WTC11 (cell line): Measurements from ENCODE around the gene SPATA2. TPM values are rescaled to one million over a fixed set of nuclear protein-coding genes. Genes with fewer than 3 reads are reported as not detected.

ENCODE experiments used
- ATAC-seq: fragments of 200-7000 bp; cut with Tn5 transposase; 2 replicates; pipeline ENCODE4 v1.10.0; 2021; ENCODE audit warnings: mild to moderate bottlenecking, moderate library complexity
- CTCF ChIA-PET: fragments of 300-600 bp; sonication (Branson Sonifier 250); formaldehyde crosslinking; loops from one replicate; lab custom pipeline; 2021; ENCODE audit warnings: antibody characterized with exemption; lab: Charles Lee
- POLR2A ChIA-PET: fragments of 350-600 bp; sonication (Branson Sonifier 250); formaldehyde crosslinking; loops from one replicate; lab custom pipeline; 2021; ENCODE audit warnings: antibody characterized with exemption; lab: Charles Lee
- DNase-seq: peaks from one replicate; pipeline ENCODE4 v3.0.0; 2021; ENCODE audit warnings: low spot score
- H3K27ac Mint-ChIP-seq: 2 replicates; pipeline ENCODE4 v1.8.0; 2021; ENCODE audit warnings: mixed read lengths
- H3K27me3 Mint-ChIP-seq: 2 replicates; pipeline ENCODE4 v1.8.0; 2021; ENCODE audit warnings: low read depth, mild to moderate bottlenecking, moderate library complexity, mixed read lengths
- H3K36me3 Mint-ChIP-seq: 2 replicates; pipeline ENCODE4 v1.8.0; 2021; ENCODE audit warnings: mixed read lengths
- H3K4me1 Mint-ChIP-seq: 2 replicates; pipeline ENCODE4 v1.8.0; 2022; ENCODE audit warnings: mixed read lengths
- H3K4me3 Mint-ChIP-seq: 2 replicates; pipeline ENCODE4 v1.8.0; 2021; ENCODE audit warnings: mild to moderate bottlenecking, moderate library complexity, mixed read lengths
- H3K9me3 Mint-ChIP-seq: 2 replicates; pipeline ENCODE4 v1.8.0; 2021; ENCODE audit warnings: mixed read lengths
- CBFB ChIP-seq: sonication (generic); formaldehyde crosslinking; IDR thresholded peaks from 2 replicates; pipeline ENCODE4 v1.8.1; 2022; ENCODE audit warnings: mild to moderate bottlenecking, low read depth, missing genetic modification reagents
- CREB1 ChIP-seq: sonication (generic); formaldehyde crosslinking; IDR thresholded peaks from 2 replicates; pipeline ENCODE4 v1.8.0; 2023; ENCODE audit warnings: mild to moderate bottlenecking, missing genetic modification reagents
- CREM ChIP-seq: sonication (generic); formaldehyde crosslinking; IDR thresholded peaks from 2 replicates; pipeline ENCODE4 v1.8.1; 2022; ENCODE audit warnings: mild to moderate bottlenecking, missing genetic modification reagents, moderate library complexity
- CTCF ChIP-seq: fragments of 200-600 bp; IDR thresholded peaks from 2 replicates; pipeline ENCODE4 v1.8.0; 2022; ENCODE audit warnings: antibody characterized with exemption
- E2F1 ChIP-seq: sonication (generic); formaldehyde crosslinking; IDR thresholded peaks from 2 replicates; pipeline ENCODE4 v1.8.0; 2022; ENCODE audit warnings: mild to moderate bottlenecking, missing genetic modification reagents
- ELF4 ChIP-seq: sonication (generic); formaldehyde crosslinking; IDR thresholded peaks from 2 replicates; pipeline ENCODE4 v1.8.1; 2022; ENCODE audit warnings: low read depth, mild to moderate bottlenecking, moderate library complexity, missing genetic modification reagents
- ESRRA ChIP-seq: sonication (generic); formaldehyde crosslinking; IDR thresholded peaks from 2 replicates; pipeline ENCODE4 v1.8.1; 2022; ENCODE audit warnings: mild to moderate bottlenecking, missing genetic modification reagents, borderline replicate concordance
- FOXJ3 ChIP-seq: sonication (generic); formaldehyde crosslinking; IDR thresholded peaks from 2 replicates; pipeline ENCODE4 v1.9.0; 2021; ENCODE audit warnings: missing genetic modification reagents, mild to moderate bottlenecking, borderline replicate concordance
- GTF2I ChIP-seq: fragments of 250-450 bp; sonication (Bioruptor Pico); conservative IDR thresholded peaks from 2 replicates; pipeline ENCODE4 v1.4.0; 2021; ENCODE audit warnings: mild to moderate bottlenecking
- HMGXB4 ChIP-seq: sonication (generic); formaldehyde crosslinking; IDR thresholded peaks from 2 replicates; pipeline ENCODE4 v1.8.1; 2023; ENCODE audit warnings: mild to moderate bottlenecking, moderate library complexity, missing genetic modification reagents
- IRF2 ChIP-seq: sonication (generic); formaldehyde crosslinking; IDR thresholded peaks from 2 replicates; pipeline ENCODE4 v1.8.0; 2022; ENCODE audit warnings: low read depth, missing genetic modification reagents, borderline replicate concordance
- JAZF1 ChIP-seq: fragments of 250-450 bp; sonication (Bioruptor Pico); IDR thresholded peaks from 2 replicates; pipeline ENCODE4 v1.9.0; 2021; ENCODE audit warnings: moderate library complexity, mild to moderate bottlenecking, inconsistent platforms
- JUN ChIP-seq: sonication (generic); formaldehyde crosslinking; IDR thresholded peaks from 2 replicates; pipeline ENCODE4 v1.8.0; 2023; ENCODE audit warnings: mild to moderate bottlenecking, missing genetic modification reagents
- KAT7 ChIP-seq: sonication (generic); formaldehyde crosslinking; IDR thresholded peaks from 2 replicates; pipeline ENCODE4 v1.8.1; 2023; ENCODE audit warnings: missing genetic modification reagents, mild to moderate bottlenecking, borderline replicate concordance
- MAX ChIP-seq: sonication (generic); formaldehyde crosslinking; IDR thresholded peaks from 2 replicates; pipeline ENCODE4 v1.8.0; 2022; ENCODE audit warnings: mild to moderate bottlenecking, missing genetic modification reagents
- NFATC4 ChIP-seq: fragments of 250-450 bp; sonication (Bioruptor Pico); IDR thresholded peaks from 2 replicates; pipeline ENCODE4 v1.9.0; 2021; ENCODE audit warnings: mild to moderate bottlenecking
- NFE2L1 ChIP-seq: sonication (generic); formaldehyde crosslinking; IDR thresholded peaks from 2 replicates; pipeline ENCODE4 v1.8.1; 2023; ENCODE audit warnings: missing genetic modification reagents
- NFYB ChIP-seq: sonication (generic); formaldehyde crosslinking; conservative IDR thresholded peaks from 2 replicates; pipeline ENCODE4 v1.8.0; 2022; ENCODE audit warnings: low read depth, missing genetic modification reagents
- ZNF281 ChIP-seq: sonication (generic); formaldehyde crosslinking; IDR thresholded peaks from 2 replicates; pipeline ENCODE4 v1.8.0; 2023; ENCODE audit warnings: mild to moderate bottlenecking, missing genetic modification reagents
- ZNF317 ChIP-seq: sonication (generic); formaldehyde crosslinking; IDR thresholded peaks from 2 replicates; pipeline ENCODE4 v1.8.1; 2023; ENCODE audit warnings: low read depth, mild to moderate bottlenecking, moderate library complexity, missing genetic modification reagents, borderline replicate concordance
- ZNF416 ChIP-seq: fragments of 250-450 bp; sonication (Bioruptor Pico); IDR thresholded peaks from 2 replicates; pipeline ENCODE4 v1.9.0; 2021; ENCODE audit warnings: mild to moderate bottlenecking, inconsistent platforms
- ZNF512 ChIP-seq: sonication (generic); formaldehyde crosslinking; IDR thresholded peaks from 2 replicates; pipeline ENCODE4 v1.8.1; 2022; ENCODE audit warnings: missing genetic modification reagents, borderline replicate concordance
- total RNA-seq: library from RNA; stranded (reverse); gene quantifications from 3 replicates; pipeline ENCODE4 v1.2.3, GENCODE V29; 2021

Gene SPATA2
- total RNA-seq, 1 experiment from 2014 or later: 11.3 TPM

- no peak for TF ChIP-seq IRF2 (CRISPR knock-in tag)
- no peak for TF ChIP-seq CBFB
- no peak for TF ChIP-seq KAT7 (CRISPR knock-in tag)
- TF ChIP-seq, all 79 proteins: peak for 0
Observed at GRCh38 chr20:49925901-49926454, 10.6 kb upstream of the SPATA2 start (continued).

GRCh38 chr20:49924247-49924646 is 8.9 kb upstream of the SPATA2 start:
- Mint-ChIP-seq H3K4me1 (peaks cover 4% of the 10 kb centered on the region; the same call in 1 of the 2 replicates), H3K27me3 (peaks cover 6% of the 10 kb centered on the region), H3K27ac (no peak overlapping the region), H3K4me3 (no peak overlapping the region), H3K9me3 (peaks cover 9% of the 10 kb centered on the region), H3K36me3 (no peaks in the 10 kb centered on the region)
- ChIA-PET CTCF (interaction anchor here (1.5 kb wide), 1 partner anchor 11 kb away, joined by 5 read pairs; the partner anchor contains the start of gene RNF114), POLR2A (no interaction called here)
- ATAC-seq: no peak
- TF ChIP-seq CREM (CRISPR knock-in tag) (no peak), NFE2L1 (no peak), FOXJ3 (CRISPR knock-in tag) (no peak), GTF2I (CRISPR knock-in tag) (no peak), CTCF (no peak), NFATC4 (CRISPR knock-in tag) (no peak)
- DNase-seq: no peak

GRCh38 chr20:49919461-49919860 is 4.1 kb upstream of the SPATA2 start:
- peaks cover 12% of the 10 kb centered on the region for H3K27me3 Mint-ChIP-seq
- ChIA-PET POLR2A (no interaction called here), CTCF (no interaction called here)
- H3K4me1 Mint-ChIP-seq: peaks cover 10% of the 10 kb centered on the region
- no peak overlapping the region for H3K27ac Mint-ChIP-seq
- H3K9me3 Mint-ChIP-seq: 0 out of 2 replicates have a peak, but pooled peaks cover 3% of the 10 kb centered on the region
- H3K4me3 Mint-ChIP-seq: no peak overlapping the region
- H3K36me3 Mint-ChIP-seq: no peaks in the 10 kb centered on the region
- no peak for ATAC-seq
- no peak for DNase-seq
- TF ChIP-seq ZNF281 (CRISPR knock-in tag) (no peak), NFYB (no peak), CREB1 (CRISPR knock-in tag) (no peak), ZNF512 (CRISPR knock-in tag) (no peak), ESRRA (CRISPR knock-in tag) (no peak), ELF4 (CRISPR knock-in tag) (no peak), ZNF317 (CRISPR knock-in tag) (no peak), E2F1 (CRISPR knock-in tag) (no peak), JAZF1 (CRISPR knock-in tag) (no peak), HMGXB4 (CRISPR knock-in tag) (no peak), MAX (CRISPR knock-in tag) (no peak), ZNF416 (CRISPR knock-in tag) (no peak), JUN (CRISPR knock-in tag) (no peak), IRF2 (CRISPR knock-in tag) (no peak)
